C1 segment of cervical spinal cord (tissue), 14 donors: ENCODE data around the gene SHLD2.
"Not testable (repeated sequence)": the region's sequence is repeated elsewhere in the genome, so short reads cannot be mapped to it uniquely, and the experiment has no call there.

Experiments
- DNase-seq, 14 donors: peaks; one replicate each; lab custom pipeline; 2025; lab: John Stamatoyannopoulos, UW

Gene SHLD2

DNA sequence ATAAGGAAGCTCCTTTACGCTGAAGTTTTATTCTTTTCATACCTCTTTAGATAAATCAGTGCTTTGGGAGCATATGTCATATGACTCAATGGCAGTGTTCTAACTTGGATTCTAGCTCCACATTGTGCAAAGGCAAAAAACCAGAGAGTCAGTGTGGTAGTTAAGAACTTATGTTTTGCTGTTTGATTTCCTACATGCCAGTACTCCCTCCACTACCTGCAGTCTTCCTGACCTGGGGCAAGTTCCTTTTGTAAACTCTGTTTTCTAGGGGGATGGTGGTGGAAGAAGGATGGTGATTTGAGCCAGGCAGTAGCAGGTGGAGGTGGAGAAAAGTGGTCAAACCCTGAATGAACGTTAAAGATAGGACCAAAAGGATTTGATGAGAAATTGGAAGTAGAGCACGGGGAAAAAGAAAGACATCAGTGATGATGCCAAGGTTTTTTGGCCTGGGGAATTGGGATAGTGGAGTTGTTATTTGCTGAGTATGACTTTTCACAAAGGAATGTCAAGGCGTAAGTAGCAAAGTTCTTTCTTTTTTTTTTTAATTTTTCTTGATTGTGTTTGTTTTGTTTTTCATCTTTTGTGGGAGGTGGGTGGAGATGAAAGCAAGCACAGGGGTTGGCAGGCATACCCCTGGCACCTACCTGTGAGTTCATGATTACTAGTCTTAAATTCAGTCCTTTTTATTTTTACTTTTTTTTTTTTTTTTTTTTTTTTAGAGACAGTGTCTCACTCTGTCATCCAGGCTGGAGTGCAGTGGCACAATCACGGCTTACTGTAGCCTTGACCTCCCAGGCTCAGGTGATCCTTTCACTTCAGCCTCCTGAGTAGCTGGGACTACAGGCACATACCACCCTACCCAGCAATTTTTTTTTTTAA, 47.5 kb downstream of the SHLD2 start:
- DNase-seq: not testable (repeated sequence)

DNA sequence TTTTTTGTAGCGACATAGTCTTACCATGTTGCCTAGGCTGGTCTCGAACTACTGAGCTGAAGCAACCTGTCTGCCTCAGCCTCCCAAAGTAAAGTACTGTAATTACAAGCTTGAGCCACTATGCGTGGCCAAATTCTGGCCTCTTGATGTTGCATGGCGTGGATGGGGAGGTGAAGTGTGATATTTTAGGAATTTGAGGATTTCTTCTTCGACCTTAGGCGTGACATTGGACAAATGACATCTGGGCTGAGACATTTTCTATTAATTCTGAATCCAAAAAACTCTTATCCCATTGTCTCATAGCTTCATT, 48.1 kb downstream of the SHLD2 start:
- DNase-seq: not testable (repeated sequence)

- DNase-seq: not testable (repeated sequence)
Measured at GRCh38 chr10:87145598-87145997, 50.6 kb downstream of the SHLD2 start.

DNA sequence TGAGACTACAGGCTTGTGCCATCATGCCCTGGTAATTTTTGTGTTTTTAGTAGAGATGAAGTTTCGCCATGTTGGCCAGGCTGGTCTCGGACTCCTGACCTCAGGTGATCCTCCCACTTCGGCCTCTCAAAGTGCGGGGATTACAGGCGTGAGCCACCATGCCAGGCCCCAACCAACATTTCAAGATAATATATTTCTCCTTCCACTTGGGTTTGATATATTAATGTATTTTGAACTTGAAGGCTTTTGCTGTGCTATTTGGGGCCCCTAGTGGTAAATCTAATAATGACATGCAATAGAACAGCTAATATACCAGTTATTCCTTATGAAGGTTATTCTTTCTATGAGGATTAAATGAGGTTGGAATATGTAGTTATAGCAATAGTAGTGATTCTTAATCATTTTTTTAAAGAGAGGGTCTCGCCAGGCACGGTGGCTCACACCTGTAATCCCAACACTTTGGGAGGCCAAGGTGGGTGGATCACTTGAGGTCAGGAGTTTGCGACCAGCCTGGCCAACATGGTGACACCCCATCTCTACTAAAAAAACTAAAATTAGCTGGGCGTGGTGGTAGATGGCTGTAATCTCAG, 54.1 kb downstream of the SHLD2 start:
- not testable (repeated sequence) for DNase-seq

DNA sequence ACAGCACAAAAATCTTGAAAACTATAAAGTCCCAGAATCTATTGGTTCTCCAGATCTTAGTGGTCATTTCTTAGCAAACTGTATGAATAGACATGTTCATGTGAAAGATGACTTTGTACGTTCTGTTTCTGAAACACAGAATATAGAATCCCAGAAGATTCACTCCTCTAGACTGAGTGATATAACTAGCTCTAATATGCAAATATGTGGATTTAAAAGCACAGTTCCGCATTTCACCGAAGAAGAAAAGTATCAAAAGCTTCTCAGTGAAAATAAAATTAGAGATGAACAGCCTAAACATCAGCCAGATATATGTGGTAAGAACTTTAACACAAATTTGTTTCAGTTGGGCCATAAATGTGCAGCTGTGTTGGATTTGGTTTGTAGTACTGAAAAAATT, 56.5 kb downstream of the SHLD2 start:
- not testable (repeated sequence) for DNase-seq

DNA sequence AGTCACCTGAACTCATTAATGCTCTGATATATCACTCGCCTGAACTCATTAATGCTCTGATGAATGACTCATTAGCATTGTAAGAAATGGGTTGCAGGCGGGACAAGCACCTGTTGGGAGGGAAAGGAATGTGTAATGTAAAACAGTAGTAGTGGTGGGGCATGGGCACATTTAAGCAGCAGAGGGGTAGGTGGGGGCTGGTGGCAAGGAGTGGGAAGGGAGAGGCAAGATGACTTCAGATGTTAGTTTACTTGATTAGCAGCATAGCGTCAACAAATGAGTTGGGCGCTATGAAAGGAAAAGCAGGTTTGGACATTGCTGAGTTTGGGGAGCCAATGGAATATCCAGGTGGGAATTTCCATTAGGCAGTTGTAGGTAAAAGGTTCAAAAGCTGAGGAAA, 61.8 kb downstream of the SHLD2 start:
- DNase-seq: not testable (repeated sequence)

DNA sequence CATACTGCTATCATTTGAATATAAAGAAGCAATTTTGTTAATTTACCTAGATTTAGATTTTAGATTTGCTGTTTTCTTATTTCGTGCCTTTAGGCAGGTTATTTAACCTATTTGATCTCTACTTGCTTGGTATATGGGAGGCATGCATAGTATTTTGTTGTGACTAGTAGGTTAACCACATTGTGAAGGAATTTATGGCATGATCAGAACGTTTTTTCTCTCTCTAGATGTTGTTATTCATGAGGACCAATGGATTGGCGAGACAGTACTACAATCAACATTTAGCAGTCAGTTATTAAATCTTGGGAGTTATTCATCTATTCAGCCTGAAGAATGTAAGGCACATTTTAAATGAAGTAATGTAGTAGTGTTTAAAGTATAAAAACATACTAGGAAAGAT, 62.8 kb downstream of the SHLD2 start:
- DNase-seq: not testable (repeated sequence)

GRCh38 chr10:87162703-87163293, 67.8 kb downstream of the SHLD2 start:
- not testable (repeated sequence) for DNase-seq

DNA sequence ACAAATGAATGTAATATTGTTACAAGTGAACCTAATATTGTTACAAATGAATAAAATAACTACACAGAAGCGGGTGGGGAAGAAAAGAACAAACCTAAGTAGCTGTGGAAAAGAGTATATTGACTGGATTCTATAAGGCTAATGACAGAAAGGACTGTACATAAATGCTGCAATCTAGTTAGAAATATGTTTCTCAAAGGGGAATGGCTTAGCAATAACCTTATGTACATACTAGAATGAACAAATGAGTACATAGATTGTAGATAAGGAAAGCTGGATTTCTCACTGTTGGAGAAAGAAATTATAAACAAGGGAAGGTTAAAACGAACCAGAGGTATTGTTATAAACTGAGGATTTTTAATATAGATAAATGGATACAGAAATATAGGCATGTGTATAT, 68.4 kb downstream of the SHLD2 start:
- DNase-seq: not testable (repeated sequence)

DNA sequence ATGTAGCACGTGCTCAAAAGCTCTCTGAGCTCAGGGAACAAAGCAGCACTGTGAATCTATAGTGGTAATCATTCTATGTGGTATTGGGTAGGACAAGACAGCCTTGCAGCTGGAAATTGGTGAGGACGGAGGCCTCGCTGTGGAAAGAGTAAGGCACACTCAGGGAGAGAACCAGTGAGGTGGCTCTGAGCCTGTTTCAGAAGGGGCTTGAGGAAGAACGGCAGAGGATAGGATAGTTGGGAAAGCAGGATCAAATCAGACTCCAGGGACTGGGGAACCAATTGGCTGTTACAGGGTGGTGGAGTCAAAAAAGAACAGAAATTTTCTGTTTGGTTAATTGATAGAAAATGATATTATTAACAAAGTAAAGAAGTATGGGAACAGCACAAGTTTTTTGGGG, 74.9 kb downstream of the SHLD2 start:
- DNase-seq: not testable (repeated sequence)

DNA sequence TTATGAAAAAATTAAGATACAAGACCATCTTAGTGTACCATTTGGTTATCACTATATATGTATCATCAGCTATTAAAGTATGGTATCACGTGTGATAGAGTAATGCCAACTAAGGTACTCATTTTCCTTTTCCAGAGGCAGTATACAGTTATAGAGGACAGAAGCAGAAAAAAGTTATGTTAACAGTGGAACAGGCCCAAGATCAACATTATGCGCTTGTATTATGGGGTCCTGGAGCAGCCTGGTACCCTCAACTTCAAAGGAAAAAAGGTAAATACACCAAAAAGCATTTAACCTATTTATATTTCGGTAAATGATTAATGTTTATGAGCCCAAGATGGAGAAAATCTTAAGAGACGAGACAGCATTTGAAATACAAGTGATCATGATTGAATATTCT, 75.7 kb downstream of the SHLD2 start:
- DNase-seq: not testable (repeated sequence)

DNA sequence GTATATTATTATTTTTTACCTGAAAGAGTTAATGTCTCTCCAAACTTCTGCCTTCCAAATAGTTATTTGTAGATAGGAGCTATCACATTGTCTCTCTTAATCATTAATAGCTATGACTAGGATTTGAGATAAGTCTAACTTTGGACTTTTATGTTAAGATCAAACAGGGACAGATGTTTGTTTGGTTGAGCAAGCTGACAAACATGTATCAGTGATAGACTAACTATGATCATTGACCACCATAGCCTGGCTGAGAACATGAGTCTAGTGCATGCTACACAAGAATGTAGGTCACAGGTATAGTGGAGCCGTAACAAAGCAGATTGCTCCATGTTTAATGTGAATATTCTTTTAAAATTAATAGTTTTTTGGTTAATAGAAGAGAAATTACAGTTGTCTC, 76.7 kb downstream of the SHLD2 start:
- DNase-seq: not testable (repeated sequence)

- not testable (repeated sequence) for DNase-seq
Measured at GRCh38 chr10:87172178-87172577, 77.2 kb downstream of the SHLD2 start.

DNA sequence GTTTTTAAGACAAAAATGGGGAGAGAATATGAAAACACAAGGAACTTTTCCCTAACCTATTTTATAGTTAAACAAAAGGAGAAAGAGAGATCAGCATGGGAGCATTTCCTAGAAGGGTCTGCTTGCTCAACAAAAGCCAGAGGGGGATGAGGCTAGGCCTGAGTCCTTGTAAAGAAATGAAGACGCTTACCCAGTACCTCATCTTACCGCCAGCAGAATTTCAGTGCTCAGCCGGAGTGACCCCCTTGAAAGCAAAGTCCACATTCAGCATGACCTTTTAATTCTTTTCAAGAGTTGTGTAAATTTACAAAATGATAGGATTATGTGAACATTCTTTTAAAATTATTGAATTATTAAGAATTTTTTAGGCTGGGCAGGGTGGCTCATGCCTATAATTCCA, 82.6 kb downstream of the SHLD2 start:
- DNase-seq: not testable (repeated sequence)

DNA sequence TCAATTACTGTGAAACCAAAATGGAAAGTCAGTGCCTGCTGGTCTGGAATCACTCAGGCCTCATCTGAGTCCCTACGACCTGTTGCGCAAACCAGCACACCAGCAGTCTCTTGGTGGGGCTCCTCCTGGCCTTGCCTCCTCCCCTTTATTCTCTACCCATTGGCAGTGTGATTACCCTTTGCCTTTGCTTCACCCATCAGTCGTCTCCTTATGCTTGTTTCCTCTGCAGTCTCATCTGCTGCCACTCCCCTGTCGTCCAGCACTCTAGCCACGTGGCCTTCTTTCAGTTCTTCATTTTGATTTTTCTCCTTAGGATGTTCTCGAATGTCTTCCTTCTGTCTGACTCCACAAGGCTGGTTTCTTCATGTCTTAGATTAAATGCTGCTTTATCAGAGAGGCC, 89.4 kb downstream of the SHLD2 start:
- not testable (repeated sequence) for DNase-seq

- not testable (repeated sequence) for DNase-seq
Measured at GRCh38 chr10:87186016-87186415, 91.0 kb downstream of the SHLD2 start.

- DNase-seq: not testable (repeated sequence)
Measured at GRCh38 chr10:87187573-87187972, 92.6 kb downstream of the SHLD2 start.

- DNase-seq: not testable (repeated sequence)
Measured at GRCh38 chr10:87191841-87192240, 96.8 kb downstream of the SHLD2 start.

DNA sequence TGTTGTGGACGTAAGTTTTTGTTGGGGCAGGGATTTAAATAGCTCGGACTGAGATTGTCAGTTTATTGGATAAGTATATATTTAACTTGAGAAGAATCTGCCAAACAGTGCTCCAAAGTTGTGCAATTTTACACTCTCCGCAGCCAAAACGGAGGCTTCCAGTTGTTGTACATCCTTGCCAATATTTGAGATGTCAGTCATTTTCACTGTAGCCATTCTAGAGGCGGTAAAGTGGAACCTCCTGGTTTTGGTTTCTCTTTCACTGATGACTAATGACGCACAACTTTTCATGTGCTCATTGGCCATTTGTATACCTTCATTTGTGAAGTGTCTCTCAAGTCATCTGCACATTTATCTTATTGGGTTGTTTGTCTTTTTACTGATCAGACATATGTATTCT, 105.9 kb downstream of the SHLD2 start:
- DNase-seq: peak in 1 of 14 donors; percentile 1

DNA sequence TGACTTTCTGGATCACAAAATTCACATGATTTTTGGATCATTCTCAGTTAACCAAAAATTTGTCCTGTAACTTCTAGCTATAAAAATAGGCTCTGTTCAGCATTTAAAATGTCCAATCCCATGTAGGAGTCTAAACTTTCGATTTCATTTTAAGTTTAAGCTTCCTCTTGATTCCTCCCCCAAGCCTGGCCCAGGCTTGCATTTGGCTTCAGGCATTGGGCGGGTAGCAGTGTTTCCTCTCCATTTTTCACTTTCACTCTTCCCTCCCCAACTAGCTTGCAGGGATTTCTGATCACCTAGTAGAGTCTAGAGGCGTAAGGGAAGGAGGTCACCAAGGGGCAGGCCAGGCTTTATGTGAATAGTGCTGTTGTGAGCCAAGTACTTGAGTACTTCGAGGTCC, 109.8 kb downstream of the SHLD2 start:
- not testable (repeated sequence) for DNase-seq

- not testable (repeated sequence) for DNase-seq
Measured at GRCh38 chr10:87206922-87207321, 111.9 kb downstream of the SHLD2 start.

GRCh38 chr10:87210309-87210708, 115.3 kb downstream of the SHLD2 start:
- not testable (repeated sequence) for DNase-seq

- DNase-seq: not testable (repeated sequence)
Measured at GRCh38 chr10:87211848-87212247, 116.8 kb downstream of the SHLD2 start.
